H1 (cell line): ENCODE measurements around the gene ZNF691.

ENCODE experiments used
- CTCF ChIP-seq, 3 experiments: IDR thresholded peaks; 1 replicate in 2 of 3; 2 replicates in 1 of 3; pipeline versions ENCODE4 v1.5.1 to v1.6.1; 2011; ENCODE audit warnings: low read length in 3 of 3, mild to moderate bottlenecking in 3 of 3, inconsistent platforms in 2 of 3, low read depth in 1 of 3, moderate library complexity in 1 of 3; ENCODE audit not compliant: insufficient read depth in 1 of 3; ENCODE audit errors: control extremely low read depth in 1 of 3
- EZH2 ChIP-seq: fragments of 200-600 bp; sonication (generic); IDR thresholded peaks from 2 replicates; pipeline ENCODE4 v1.7.1; 2012; ENCODE audit warnings: low read depth, mild to moderate bottlenecking, moderate library complexity, low read length, inconsistent platforms; ENCODE audit not compliant: severe bottlenecking
- GTF2F1 ChIP-seq: IDR thresholded peaks from 2 replicates; pipeline ENCODE4 v1.6.1; 2012; ENCODE audit warnings: low read depth, low read length, improper control_type of control experiment, borderline replicate concordance
- KDM5A ChIP-seq: fragments of 200-600 bp; IDR thresholded peaks from 2 replicates; pipeline ENCODE4 v1.7.1; 2012; ENCODE audit warnings: mild to moderate bottlenecking, low read length, inconsistent platforms, mixed read lengths
- PHF8 ChIP-seq: fragments of 200-600 bp; sonication (generic); conservative IDR thresholded peaks from 2 replicates; pipeline ENCODE4 v1.7.1; 2012; ENCODE audit warnings: low read depth, mild to moderate bottlenecking, inconsistent platforms, low read length, moderate library complexity
- POLR2A ChIP-seq, 2 experiments: IDR thresholded peaks; 1 replicate in 1 of 2; 2 replicates in 1 of 2; pipeline ENCODE4 v1.6.1; 2011; ENCODE audit warnings: low read depth in 2 of 2, low read length in 2 of 2, mild to moderate bottlenecking in 2 of 2; ENCODE audit errors: control extremely low read depth in 1 of 2
- POLR2AphosphoS5 ChIP-seq: IDR thresholded peaks from 2 replicates; pipeline ENCODE4 v1.6.1; 2011; ENCODE audit warnings: low read depth, low read length
- RAD21 ChIP-seq, 2 experiments: IDR thresholded peaks in 1 of 2; conservative IDR thresholded peaks in 1 of 2; 2 replicates each; pipeline ENCODE4 v1.6.1; 2011; ENCODE audit warnings: low read depth in 2 of 2, low read length in 2 of 2, improper control_type of control experiment in 1 of 2, inconsistent platforms in 1 of 2, mild to moderate bottlenecking in 1 of 2, moderate library complexity in 1 of 2
- RBBP5 ChIP-seq: IDR thresholded peaks from 2 replicates; pipeline ENCODE4 v1.7.1; 2012; ENCODE audit warnings: low read depth, mild to moderate bottlenecking, inconsistent platforms, low read length, moderate library complexity, borderline replicate concordance
- TCF12 ChIP-seq: IDR thresholded peaks from 2 replicates; pipeline ENCODE4 v1.6.1; 2011; ENCODE audit warnings: low read depth, mild to moderate bottlenecking, low read length
- YY1 ChIP-seq: IDR thresholded peaks from 2 replicates; pipeline ENCODE4 v1.6.1; 2011; ENCODE audit warnings: low read depth, mild to moderate bottlenecking, low read length

GRCh38 chr1:42797979-42798378 lies 48.4 kb upstream of the ZNF691 start:
- TF ChIP-seq POLR2AphosphoS5 (no peak), GTF2F1 (no peak), KDM5A (no peak), RBBP5 (no peak), YY1 (no peak), CTCF (IDR thresholded peaks at IDR 0.05; ENCODE audit: control extremely low read depth in 1 of 3, insufficient read depth in 1 of 3, low read depth in 1 of 3, low read length in 3 of 3) (no peak), PHF8 (no peak), EZH2 (no peak), POLR2A (IDR thresholded peaks at IDR 0.05; ENCODE audit: control extremely low read depth in 1 of 2, low read depth in 2 of 2, low read length in 2 of 2) (no peak), TCF12 (no peak), RAD21 (IDR thresholded peaks at IDR 0.05 in 1 of 2, conservative IDR thresholded peaks at IDR 0.05 in 1 of 2; ENCODE audit: low read depth in 2 of 2, low read length in 2 of 2) (no peak)
